ENCODE data around the gene ATXN1.

Gene ATXN1

GRCh38 chr6:16748025-16748319 lies 13.3 kb downstream of the ATXN1 start:
- no peaks in the 10 kb centered on the region; the same call in 1 of the 2 replicates for H4K20me1 ChIP-seq
- no peaks in the 10 kb centered on the region for H3K27me3 ChIP-seq
- no peak overlapping the region for H3K9ac ChIP-seq
- no peak overlapping the region for H3K27ac ChIP-seq
- no peak for TF ChIP-seq Cebpa-rat (IDR thresholded peaks at IDR 0.05)
- no peak overlapping the region for H3K4me2 ChIP-seq
- H3K9me3 ChIP-seq = no peaks in the 10 kb centered on the region
- no peaks in the 10 kb centered on the region for H3K36me3 ChIP-seq
- peaks cover 7% of the 10 kb centered on the region for H3K4me1 ChIP-seq
- H3K4me3 ChIP-seq = no peak overlapping the region

- Histone ChIP-seq H3K36me3 (no peaks in the 10 kb centered on the region), H3K27me3 (no peaks in the 10 kb centered on the region), H3K4me3 (no peak overlapping the region), H3K9ac (no peak overlapping the region), H3K9me3 (no peaks in the 10 kb centered on the region), H3K27ac (no peak overlapping the region), H4K20me1 (peaks cover 3% of the 10 kb centered on the region; the same call in 1 of the 2 replicates), H3K4me2 (no peak overlapping the region), H3K4me1 (peaks cover 7% of the 10 kb centered on the region)
- TF ChIP-seq Cebpa-rat (IDR thresholded peaks at IDR 0.05) = no peak
These were observed 13.8 kb downstream of the ATXN1 start for GRCh38 chr6:16747232-16748024.

GRCh38 chr6:16746812-16747211 lies 14.4 kb downstream of the ATXN1 start:
- no peaks in the 10 kb centered on the region for H3K27me3 ChIP-seq
- H3K9me3 ChIP-seq = no peaks in the 10 kb centered on the region
- no peak overlapping the region for H3K4me2 ChIP-seq
- peaks cover 12% of the 10 kb centered on the region for H3K4me1 ChIP-seq
- H3K4me3 ChIP-seq = no peak overlapping the region
- H3K9ac ChIP-seq = no peak overlapping the region
- TF ChIP-seq Cebpa-rat (IDR thresholded peaks at IDR 0.05) = no peak
- peaks cover 9% of the 10 kb centered on the region; the same call in 1 of the 2 replicates for H4K20me1 ChIP-seq
- H3K36me3 ChIP-seq = no peaks in the 10 kb centered on the region
- H3K27ac ChIP-seq = no peak overlapping the region

- Histone ChIP-seq H3K27me3 (no peaks in the 10 kb centered on the region), H3K4me2 (no peak overlapping the region), H3K9me3 (no peaks in the 10 kb centered on the region), H4K20me1 (peaks cover 12% of the 10 kb centered on the region; the same call in 1 of the 2 replicates), H3K27ac (no peak overlapping the region), H3K36me3 (no peaks in the 10 kb centered on the region), H3K4me1 (peaks cover 8% of the 10 kb centered on the region), H3K4me3 (no peak overlapping the region), H3K9ac (no peak overlapping the region)
- TF ChIP-seq Cebpa-rat (IDR thresholded peaks at IDR 0.05) = no peak
These were observed 14.9 kb downstream of the ATXN1 start for GRCh38 chr6:16746401-16746800.

GRCh38 chr6:16743664-16744210 lies 17.5 kb downstream of the ATXN1 start:
- peaks cover 5% of the 10 kb centered on the region; the same call in 1 of the 2 replicates for H3K4me1 ChIP-seq
- H3K27ac ChIP-seq = no peak overlapping the region
- H3K4me3 ChIP-seq = no peak overlapping the region
- peaks cover 4% of the 10 kb centered on the region; the same call in 1 of the 2 replicates for H3K36me3 ChIP-seq
- no peak overlapping the region for H3K9ac ChIP-seq
- no peaks in the 10 kb centered on the region for H3K27me3 ChIP-seq
- no peak for TF ChIP-seq Cebpa-rat (IDR thresholded peaks at IDR 0.05)
- no peak overlapping the region for H3K4me2 ChIP-seq
- H4K20me1 ChIP-seq = peaks cover 12% of the 10 kb centered on the region; the same call in 1 of the 2 replicates
- no peaks in the 10 kb centered on the region for H3K9me3 ChIP-seq

- TF ChIP-seq Cebpa-rat (IDR thresholded peaks at IDR 0.05) = no peak
- Histone ChIP-seq H4K20me1 (peaks cover 12% of the 10 kb centered on the region; the same call in 1 of the 2 replicates), H3K9ac (no peak overlapping the region), H3K4me1 (peaks cover 12% of the 10 kb centered on the region), H3K4me3 (no peak overlapping the region), H3K27me3 (no peaks in the 10 kb centered on the region), H3K9me3 (no peaks in the 10 kb centered on the region), H3K36me3 (peaks cover 4% of the 10 kb centered on the region; the same call in 1 of the 2 replicates), H3K27ac (no peak overlapping the region), H3K4me2 (no peak overlapping the region)
These were observed 19.1 kb downstream of the ATXN1 start for GRCh38 chr6:16742116-16742515.

GRCh38 chr6:16741112-16742016 lies 19.9 kb downstream of the ATXN1 start:
- no peak overlapping the region for H3K27ac ChIP-seq
- no peak overlapping the region for H3K4me3 ChIP-seq
- no peak for TF ChIP-seq Cebpa-rat (IDR thresholded peaks at IDR 0.05)
- peaks cover 12% of the 10 kb centered on the region; the same call in 1 of the 2 replicates for H4K20me1 ChIP-seq
- no peak overlapping the region for H3K9ac ChIP-seq
- H3K36me3 ChIP-seq = peaks cover 4% of the 10 kb centered on the region; the same call in 1 of the 2 replicates
- H3K4me2 ChIP-seq = no peak overlapping the region
- peaks cover 20% of the 10 kb centered on the region for H3K4me1 ChIP-seq
- H3K27me3 ChIP-seq = no peaks in the 10 kb centered on the region
- no peaks in the 10 kb centered on the region for H3K9me3 ChIP-seq

- no peak overlapping the region for H3K4me3 ChIP-seq
- H3K9me3 ChIP-seq = no peaks in the 10 kb centered on the region
- peaks cover 12% of the 10 kb centered on the region; the same call in 1 of the 2 replicates for H4K20me1 ChIP-seq
- no peak for TF ChIP-seq Cebpa-rat (IDR thresholded peaks at IDR 0.05)
- H3K4me2 ChIP-seq = no peak overlapping the region
- no peaks in the 10 kb centered on the region for H3K27me3 ChIP-seq
- no peak overlapping the region for H3K9ac ChIP-seq
- H3K27ac ChIP-seq = no peak overlapping the region
- H3K4me1 ChIP-seq = peaks cover 22% of the 10 kb centered on the region
- H3K36me3 ChIP-seq = peaks cover 4% of the 10 kb centered on the region; the same call in 1 of the 2 replicates
These were observed 21.2 kb downstream of the ATXN1 start for GRCh38 chr6:16740097-16740496.

- peaks cover 4% of the 10 kb centered on the region; the same call in 1 of the 2 replicates for H3K36me3 ChIP-seq
- peaks cover 12% of the 10 kb centered on the region; the same call in 1 of the 2 replicates for H4K20me1 ChIP-seq
- no peak overlapping the region for H3K27ac ChIP-seq
- H3K4me3 ChIP-seq = no peak overlapping the region
- peaks cover 22% of the 10 kb centered on the region for H3K4me1 ChIP-seq
- no peak overlapping the region for H3K4me2 ChIP-seq
- H3K9ac ChIP-seq = no peak overlapping the region
- H3K9me3 ChIP-seq = no peaks in the 10 kb centered on the region
- H3K27me3 ChIP-seq = no peaks in the 10 kb centered on the region
- no peak for TF ChIP-seq Cebpa-rat (IDR thresholded peaks at IDR 0.05)
These were observed 21.9 kb downstream of the ATXN1 start for GRCh38 chr6:16739329-16739801.

All from BLaER1 (cell line).